NCI-H2107 treated with DMSO at 0.1 percent for 48 hours (cell line): ENCODE measurements around the gene SNCAIP.
A peak's percentile ranks its signal among the peaks of the same experiment; 100 is the strongest.

Source experiments
- DNase-seq: peaks from one replicate; lab custom pipeline; 2025; ENCODE audit not compliant: unreplicated experiment; lab: John Stamatoyannopoulos, UW

The SNCAIP gene

GRCh38 chr5:122311961-122312590 lies at the start of gene SNCAIP:
Gene SNCAIP, plus strand, starts transcription at chr5:122312237. Its CDS starts 78,898 bp downstream, at chr5:122391135.
- no peak for DNase-seq

- no peak for DNase-seq
These were observed 48.5 kb upstream of the SNCAIP start for GRCh38 chr5:122263352-122264030.

- DNase-seq, result no peak
These were observed 47.4 kb upstream of the SNCAIP start for GRCh38 chr5:122264610-122265009.

- no peak for DNase-seq
These were observed 44.9 kb upstream of the SNCAIP start for GRCh38 chr5:122267185-122267584.

GRCh38 chr5:122273696-122274095 lies 38.3 kb upstream of the SNCAIP start:
- DNase-seq, result no peak

GRCh38 chr5:122283592-122283991 lies 28.4 kb upstream of the SNCAIP start:
- no peak for DNase-seq

GRCh38 chr5:122286541-122286940 lies 25.5 kb upstream of the SNCAIP start:
- DNase-seq, result no peak

- no peak for DNase-seq
These were observed 24.9 kb upstream of the SNCAIP start for GRCh38 chr5:122287101-122287500.

- DNase-seq, result no peak
These were observed 20.8 kb upstream of the SNCAIP start for GRCh38 chr5:122291000-122291901.

- no peak for DNase-seq
These were observed 19.7 kb upstream of the SNCAIP start for GRCh38 chr5:122292332-122292731.

GRCh38 chr5:122295138-122295537 lies 16.9 kb upstream of the SNCAIP start:
- DNase-seq, result no peak

- no peak for DNase-seq
These were observed 15.2 kb upstream of the SNCAIP start for GRCh38 chr5:122296871-122297270.

- no peak for DNase-seq
These were observed 14.3 kb upstream of the SNCAIP start for GRCh38 chr5:122297587-122298298.

- no peak for DNase-seq
These were observed 11.7 kb upstream of the SNCAIP start for GRCh38 chr5:122300374-122300773.

GRCh38 chr5:122301016-122301415 lies 11.0 kb upstream of the SNCAIP start:
- DNase-seq, result no peak

GRCh38 chr5:122304471-122305215 lies 7.4 kb upstream of the SNCAIP start:
- no peak for DNase-seq

GRCh38 chr5:122306461-122306860 lies 5.6 kb upstream of the SNCAIP start:
- DNase-seq, result no peak

- DNase-seq, result no peak
These were observed 1.1 kb upstream of the SNCAIP start for GRCh38 chr5:122310889-122311288.

GRCh38 chr5:122311497-122311960 lies 508 bp upstream of the SNCAIP start:
- peak; percentile 46 for DNase-seq
